GM19043 (cell line): ENCODE results near the gene TMEM247.
"Not testable (repeated sequence)": the region's sequence is repeated elsewhere in the genome, so short reads cannot be mapped to it uniquely, and the experiment has no call there.

Experiments
- ATAC-seq: cut with Tn5 transposase; IDR thresholded peaks from one replicate; pipeline ENCODE4 v1.9.1; 2021; ENCODE audit warnings: low read depth; ENCODE audit not compliant: unreplicated experiment

Gene TMEM247

DNA sequence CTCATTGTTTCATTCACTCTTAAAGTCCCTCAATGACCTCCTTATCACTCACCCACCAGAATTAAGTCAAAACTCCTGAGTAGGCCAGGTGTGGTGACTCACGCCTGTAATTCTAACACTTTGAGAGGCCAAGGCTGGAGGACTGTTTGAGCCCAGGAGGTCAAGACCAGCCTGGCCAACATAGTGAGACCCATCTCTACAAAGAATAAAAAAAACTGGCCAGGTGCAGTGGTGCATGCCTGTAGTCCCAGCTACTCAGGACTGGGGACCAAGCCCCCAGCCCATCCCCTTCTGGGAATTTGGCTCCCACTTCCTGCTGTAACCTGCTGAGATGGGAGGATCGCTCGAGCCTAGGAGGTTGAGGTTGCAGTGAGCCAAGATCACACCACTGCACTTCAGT is 28.9 kb downstream of the TMEM247 start:
- no peak for ATAC-seq

- no peak for ATAC-seq
Observed at GRCh38 chr2:46508759-46509158, 29.4 kb downstream of the TMEM247 start.

DNA sequence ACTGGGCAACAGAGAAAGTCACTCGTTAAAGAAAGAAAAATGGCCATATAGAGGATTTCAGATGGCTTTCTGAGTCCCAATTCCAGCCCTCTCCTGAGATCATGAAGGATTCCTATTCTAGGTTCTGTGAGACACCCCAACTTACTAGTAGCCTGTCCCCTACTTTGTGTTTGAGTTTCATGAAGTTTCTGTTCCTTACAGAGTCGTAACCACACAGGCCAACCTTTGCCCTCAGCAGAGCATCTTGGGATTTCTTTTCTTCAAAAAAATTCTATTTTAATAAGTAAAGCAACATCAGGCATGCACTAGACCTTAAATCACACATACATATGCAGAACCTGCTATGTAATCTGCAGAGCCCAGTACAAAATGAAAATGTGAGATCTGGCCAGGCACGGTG is 30.4 kb downstream of the TMEM247 start:
- ATAC-seq = no peak

GRCh38 chr2:46510598-46511177 is 31.3 kb downstream of the TMEM247 start:
- no peak for ATAC-seq

- ATAC-seq = no peak
Observed at GRCh38 chr2:46512185-46512584, 32.8 kb downstream of the TMEM247 start.

DNA sequence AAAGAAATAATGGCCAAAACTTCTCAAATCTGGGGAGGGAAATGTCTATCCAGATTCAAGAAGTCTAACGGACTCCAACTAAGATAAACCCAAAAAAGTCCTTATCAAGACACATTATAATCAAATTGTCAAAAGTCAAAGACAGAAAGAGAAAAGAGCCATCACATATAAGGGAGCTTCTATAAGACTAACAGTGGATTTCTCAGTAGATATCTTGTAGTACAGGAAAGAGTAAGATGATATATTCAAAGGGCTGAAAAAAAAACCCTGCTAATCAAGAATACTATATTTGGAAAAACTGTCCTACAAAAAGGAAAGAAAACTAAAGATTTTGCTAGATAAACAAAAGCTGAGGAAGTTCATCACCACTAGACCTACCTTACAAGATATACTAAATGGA is 35.4 kb downstream of the TMEM247 start:
- ATAC-seq = no peak

DNA sequence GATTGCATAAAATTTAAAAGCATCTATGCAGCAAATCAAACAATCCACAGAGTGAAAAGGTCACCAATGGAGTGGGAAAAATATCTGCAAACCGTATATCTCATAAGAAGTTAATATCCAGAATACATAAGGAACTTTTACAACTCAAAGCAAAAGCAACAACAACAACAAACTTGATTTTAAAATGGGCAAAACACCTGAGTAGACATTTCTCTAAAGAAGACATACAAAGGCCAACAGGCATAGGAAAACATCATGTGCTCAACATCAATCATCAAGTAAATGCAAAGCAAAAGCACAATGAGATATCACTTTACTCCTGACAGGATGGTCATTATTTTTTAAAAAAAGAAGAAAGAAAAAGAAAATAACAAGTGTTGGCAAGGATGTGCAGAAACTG is 38.1 kb downstream of the TMEM247 start:
- ATAC-seq = no peak

GRCh38 chr2:46518861-46519260 is 39.5 kb downstream of the TMEM247 start:
- no peak for ATAC-seq

GRCh38 chr2:46519265-46519664 is 39.9 kb downstream of the TMEM247 start:
- ATAC-seq = no peak

DNA sequence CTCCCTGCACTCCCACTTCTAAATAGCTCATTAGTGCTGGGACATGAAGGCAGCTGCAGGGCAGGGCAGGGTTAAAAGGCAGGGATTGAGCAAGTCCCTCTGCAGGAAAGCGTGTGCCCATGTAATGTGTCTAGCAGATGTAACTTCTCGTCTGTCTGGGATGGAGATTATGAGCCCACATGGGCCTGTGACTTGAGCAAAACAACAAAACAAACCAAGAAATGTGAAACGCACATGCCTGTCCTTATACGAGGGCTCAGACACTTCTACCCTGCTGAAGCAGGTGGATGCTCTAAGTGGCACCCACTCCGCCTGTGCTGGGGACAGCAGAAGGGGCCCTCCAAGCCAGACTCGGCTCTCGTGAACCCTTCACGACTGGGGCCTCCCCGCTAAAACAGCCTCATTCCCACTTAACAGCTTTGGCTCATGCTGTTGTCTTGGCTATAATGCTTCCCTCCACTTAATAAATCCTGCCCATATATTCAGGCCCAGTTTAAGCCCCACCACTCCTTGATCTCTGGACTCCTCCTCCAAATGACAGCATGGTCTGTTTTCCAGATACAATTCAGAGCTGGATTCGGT is 40.9 kb downstream of the TMEM247 start:
- no peak for ATAC-seq

DNA sequence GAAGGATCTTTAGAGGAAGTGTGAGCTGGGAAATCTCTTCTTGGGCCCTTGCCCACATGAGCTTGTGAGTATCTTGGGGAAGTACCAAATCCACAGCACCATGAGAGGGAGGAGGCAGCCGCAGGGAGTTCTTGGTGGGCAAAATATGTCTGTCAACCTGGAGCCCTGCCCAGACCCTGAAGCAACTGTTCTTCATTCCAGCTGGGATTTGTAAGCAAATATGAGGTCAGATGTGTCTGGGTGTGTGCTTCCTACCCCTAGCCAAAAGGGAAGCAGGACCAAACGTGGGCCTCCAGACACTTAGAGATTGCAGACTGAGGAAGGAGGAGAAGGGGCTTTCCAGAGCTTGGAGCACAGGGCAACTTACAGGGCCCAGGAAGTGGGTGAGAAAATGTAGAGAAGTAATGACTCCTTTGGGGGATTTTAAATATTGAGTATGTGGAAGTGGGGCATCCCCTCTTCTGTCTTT is 41.9 kb downstream of the TMEM247 start:
- no peak for ATAC-seq

DNA sequence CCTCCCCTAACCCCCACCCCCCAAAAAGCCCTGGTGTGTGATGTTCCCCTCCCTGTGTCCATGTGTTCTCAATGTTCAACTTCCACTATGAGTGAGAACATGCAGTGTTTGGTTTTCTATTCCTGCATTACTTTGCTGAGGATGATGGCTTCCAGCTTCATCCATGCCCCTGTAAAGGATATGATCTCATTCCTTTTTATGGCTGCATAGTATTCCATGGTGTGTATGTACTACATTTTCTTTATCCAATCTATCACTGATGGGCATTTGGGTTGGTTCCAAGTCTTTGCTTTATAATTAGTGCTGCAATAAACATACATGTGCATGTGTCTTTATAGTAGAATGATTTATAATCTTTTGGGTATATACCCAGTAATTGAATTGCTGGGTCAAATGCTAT is 43.0 kb downstream of the TMEM247 start:
- not testable (repeated sequence) for ATAC-seq

- no peak for ATAC-seq
Observed at GRCh38 chr2:46525522-46526155, 46.3 kb downstream of the TMEM247 start.

- no peak for ATAC-seq
Observed at GRCh38 chr2:46528880-46529279, 49.5 kb downstream of the TMEM247 start.

- no peak for ATAC-seq
Observed at GRCh38 chr2:46530639-46531038, 51.3 kb downstream of the TMEM247 start.

DNA sequence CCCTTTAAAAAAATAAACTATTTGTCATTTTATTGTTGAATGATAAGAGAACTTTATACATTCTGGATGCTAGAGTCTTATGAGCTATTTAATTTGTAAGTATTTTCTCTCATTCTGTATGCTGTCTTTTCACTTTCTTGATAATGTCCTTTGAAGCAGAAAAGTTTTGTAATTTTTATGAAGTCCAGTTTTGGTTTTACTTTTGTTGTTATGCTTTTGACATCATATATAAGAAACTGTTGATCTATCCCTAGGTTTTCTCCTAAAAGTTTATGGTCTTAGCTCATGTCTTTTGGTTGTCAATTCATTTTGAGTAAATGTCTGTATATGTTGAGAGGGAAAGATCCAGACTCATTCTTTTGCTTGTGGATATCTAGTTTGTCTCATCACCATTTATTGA is 52.5 kb downstream of the TMEM247 start:
- no peak for ATAC-seq
